Natural killer cell treated with Interleukin-12 subunit alpha and Interleukin-12 subunit beta and Interleukin-15 and Interleukin-18, amount 100 ng/mL, for 72 hours (primary cell): ENCODE results near the gene SREK1IP1. TPM values are rescaled to one million over a fixed set of nuclear protein-coding genes. Genes with fewer than 3 reads are reported as not detected.

Source experiments
- ATAC-seq, 2 donors: fragments of 150-1000 bp; cut with Tn5 transposase in 1 of 2; sonication (Bioruptor Pico), chemical (Tn5 transposase) in 1 of 2; 2 replicates each; pipeline ENCODE4 v1.10.0; 2021
- DNase-seq: peaks from one replicate; pipeline ENCODE4 v3.0.0; 2022; ENCODE audit warnings: low spot score
- H3K27ac Mint-ChIP-seq, 2 donors: 1 replicate in 1 of 2; 2 replicates in 1 of 2; pipeline ENCODE4 v1.8.0; 2022; ENCODE audit warnings: mixed read lengths in 2 of 2, mild to moderate bottlenecking in 1 of 2, moderate library complexity in 1 of 2
- H3K27me3 Mint-ChIP-seq, 2 donors: 1 replicate in 1 of 2; 2 replicates in 1 of 2; pipeline ENCODE4 v1.8.0; 2022; ENCODE audit warnings: mixed read lengths in 2 of 2
- H3K36me3 Mint-ChIP-seq: one replicate; pipeline ENCODE4 v1.8.0; 2022; ENCODE audit warnings: mixed read lengths
- H3K4me1 Mint-ChIP-seq, 2 donors: 1 replicate in 1 of 2; 2 replicates in 1 of 2; pipeline ENCODE4 v1.8.0; 2022; ENCODE audit warnings: low read depth in 2 of 2, mixed read lengths in 2 of 2, mild to moderate bottlenecking in 1 of 2
- H3K4me3 Mint-ChIP-seq: one replicate; pipeline ENCODE4 v1.8.0; 2022; ENCODE audit warnings: mixed read lengths
- H3K9me3 Mint-ChIP-seq: 2 replicates; pipeline ENCODE4 v1.8.0; 2022; ENCODE audit warnings: mixed read lengths
- total RNA-seq, 2 donors: library from RNA; stranded (reverse); gene quantifications; one replicate each; pipeline ENCODE4 v1.2.3, GENCODE V29; 2022

The SREK1IP1 gene
- total RNA-seq, result 10 to 100 TPM; 19.9 to 20.1 TPM

GRCh38 chr5:64768358-64769312 lies at the start of gene SREK1IP1, which contains the start of gene CWC27:
TSS of gene SREK1IP1 (minus strand) at chr5:64768691. CDS start at chr5:64768517, 174 bp downstream.
TSS of gene CWC27 (plus strand) at chr5:64768930. CDS start at chr5:64769147, 217 bp downstream.
- peak; percentile 87 for DNase-seq
- Mint-ChIP-seq H3K4me3 (peak within 1 kb of the TSS; percentile 99), H3K27me3 (no peaks in the 10 kb centered on the region), H3K36me3 (peaks cover 17% of the 10 kb centered on the region), H3K9me3 (no peaks in the 10 kb centered on the region), H3K4me1 (peaks cover 37 to 42% of the 10 kb centered on the region in 2 donors), H3K27ac (peak within 1 kb of the TSS; percentile 96 to 100)
- ATAC-seq, result peak; percentile 98 to 99

GRCh38 chr5:64818245-64818644 lies 49.8 kb upstream of the SREK1IP1 start:
- Mint-ChIP-seq H3K36me3 (peaks cover 13% of the 10 kb centered on the region), H3K9me3 (no peaks in the 10 kb centered on the region), H3K27me3 (no peaks in the 10 kb centered on the region), H3K4me3 (no peak overlapping the region), H3K4me1 (peaks cover 9 to 17% of the 10 kb centered on the region in 2 donors), H3K27ac (no peak overlapping the region)
- ATAC-seq, result no peak
- DNase-seq, result no peak

GRCh38 chr5:64814073-64814472 lies 45.6 kb upstream of the SREK1IP1 start:
- H3K27ac Mint-ChIP-seq, result peak overlapping the region in 1 of 2 donors; percentile 21
- no peaks in the 10 kb centered on the region for H3K9me3 Mint-ChIP-seq
- ATAC-seq (peak in 1 of 2 donors; percentile 88), DNase-seq (no peak)
- H3K27me3 Mint-ChIP-seq, result no peaks in the 10 kb centered on the region
- peaks cover 0 to 5% of the 10 kb centered on the region in 2 donors for H3K4me1 Mint-ChIP-seq
- peaks cover 6% of the 10 kb centered on the region for H3K36me3 Mint-ChIP-seq
- no peak overlapping the region for H3K4me3 Mint-ChIP-seq

- H3K36me3 Mint-ChIP-seq, result peaks cover 10% of the 10 kb centered on the region
- ATAC-seq (no peak), DNase-seq (no peak)
- H3K27ac Mint-ChIP-seq, result no peak overlapping the region
- no peaks in the 10 kb centered on the region for H3K27me3 Mint-ChIP-seq
- no peaks in the 10 kb centered on the region for H3K9me3 Mint-ChIP-seq
- peaks cover 0 to 5% of the 10 kb centered on the region in 2 donors for H3K4me1 Mint-ChIP-seq
- no peak overlapping the region for H3K4me3 Mint-ChIP-seq
Measured at GRCh38 chr5:64811050-64811640, 42.7 kb upstream of the SREK1IP1 start.

- Mint-ChIP-seq H3K27ac (no peak overlapping the region), H3K9me3 (no peaks in the 10 kb centered on the region), H3K27me3 (no peaks in the 10 kb centered on the region), H3K4me1 (no peaks in the 10 kb centered on the region), H3K36me3 (peaks cover 10% of the 10 kb centered on the region), H3K4me3 (no peak overlapping the region)
- no peak for DNase-seq
- ATAC-seq, result no peak
Measured at GRCh38 chr5:64807520-64807919, 39.0 kb upstream of the SREK1IP1 start.

- H3K27ac Mint-ChIP-seq, result no peak overlapping the region
- H3K4me1 Mint-ChIP-seq, result no peaks in the 10 kb centered on the region
- no peak for DNase-seq
- ATAC-seq, result no peak
- H3K27me3 Mint-ChIP-seq, result no peaks in the 10 kb centered on the region
- no peaks in the 10 kb centered on the region for H3K9me3 Mint-ChIP-seq
- H3K4me3 Mint-ChIP-seq, result no peak overlapping the region
- peaks cover 10% of the 10 kb centered on the region for H3K36me3 Mint-ChIP-seq
Measured at GRCh38 chr5:64806537-64806936, 38.0 kb upstream of the SREK1IP1 start.

- Mint-ChIP-seq H3K27me3 (no peaks in the 10 kb centered on the region), H3K27ac (no peak overlapping the region), H3K4me3 (no peak overlapping the region), H3K4me1 (no peaks in the 10 kb centered on the region), H3K9me3 (no peaks in the 10 kb centered on the region), H3K36me3 (no peaks in the 10 kb centered on the region)
- ATAC-seq (no peak), DNase-seq (no peak)
Measured at GRCh38 chr5:64800926-64801325, 32.4 kb upstream of the SREK1IP1 start.

GRCh38 chr5:64796301-64796700 lies 27.8 kb upstream of the SREK1IP1 start:
- Mint-ChIP-seq H3K27ac (no peak overlapping the region), H3K36me3 (peaks cover 18% of the 10 kb centered on the region), H3K9me3 (no peaks in the 10 kb centered on the region), H3K27me3 (no peaks in the 10 kb centered on the region), H3K4me3 (no peak overlapping the region), H3K4me1 (no peaks in the 10 kb centered on the region)
- DNase-seq (no peak), ATAC-seq (no peak)

- no peak for ATAC-seq
- no peak overlapping the region for H3K4me3 Mint-ChIP-seq
- H3K27me3 Mint-ChIP-seq, result no peaks in the 10 kb centered on the region
- peaks cover 27% of the 10 kb centered on the region for H3K36me3 Mint-ChIP-seq
- H3K9me3 Mint-ChIP-seq, result no peaks in the 10 kb centered on the region
- no peak for DNase-seq
- peaks cover 4 to 11% of the 10 kb centered on the region in 2 donors for H3K4me1 Mint-ChIP-seq
- H3K27ac Mint-ChIP-seq, result no peak overlapping the region
Measured at GRCh38 chr5:64794053-64794770, 25.7 kb upstream of the SREK1IP1 start.

- DNase-seq (no peak), ATAC-seq (no peak)
- H3K27ac Mint-ChIP-seq, result no peak overlapping the region
- H3K27me3 Mint-ChIP-seq, result no peaks in the 10 kb centered on the region
- peaks cover 4 to 11% of the 10 kb centered on the region in 2 donors for H3K4me1 Mint-ChIP-seq
- H3K36me3 Mint-ChIP-seq, result peaks cover 27% of the 10 kb centered on the region
- no peaks in the 10 kb centered on the region for H3K9me3 Mint-ChIP-seq
- no peak overlapping the region for H3K4me3 Mint-ChIP-seq
Measured at GRCh38 chr5:64792469-64792868, 24.0 kb upstream of the SREK1IP1 start.

GRCh38 chr5:64790210-64790609 lies 21.7 kb upstream of the SREK1IP1 start:
- peaks cover 4 to 11% of the 10 kb centered on the region in 2 donors for H3K4me1 Mint-ChIP-seq
- H3K27me3 Mint-ChIP-seq, result no peaks in the 10 kb centered on the region
- DNase-seq (no peak), ATAC-seq (no peak)
- H3K9me3 Mint-ChIP-seq, result no peaks in the 10 kb centered on the region
- no peak overlapping the region for H3K4me3 Mint-ChIP-seq
- H3K36me3 Mint-ChIP-seq, result peaks cover 27% of the 10 kb centered on the region
- peak overlapping the region in 1 of 2 donors; percentile 22 for H3K27ac Mint-ChIP-seq

GRCh38 chr5:64789457-64789856 lies 21.0 kb upstream of the SREK1IP1 start:
- H3K36me3 Mint-ChIP-seq, result peaks cover 27% of the 10 kb centered on the region
- no peak for ATAC-seq

GRCh38 chr5:64788156-64788555 lies 19.7 kb upstream of the SREK1IP1 start:
- Mint-ChIP-seq H3K4me3 (no peak overlapping the region), H3K27me3 (no peaks in the 10 kb centered on the region), H3K4me1 (peaks cover 7 to 11% of the 10 kb centered on the region in 2 donors), H3K27ac (no peak overlapping the region), H3K9me3 (no peaks in the 10 kb centered on the region), H3K36me3 (peaks cover 27% of the 10 kb centered on the region)
- no peak for DNase-seq
- no peak for ATAC-seq

More at GRCh38 chr5:64789457-64789856, 21.0 kb upstream of the SREK1IP1 start:
- Mint-ChIP-seq H3K9me3 (no peaks in the 10 kb centered on the region), H3K27ac (no peak overlapping the region), H3K4me3 (no peak overlapping the region), H3K4me1 (peaks cover 4 to 11% of the 10 kb centered on the region in 2 donors), H3K27me3 (no peaks in the 10 kb centered on the region)
- DNase-seq, result no peak
